IMR-90 (cell line): ENCODE measurements around the gene C10orf90.

Experiments
- CHD1 ChIP-seq: IDR thresholded peaks from 2 replicates; pipeline ENCODE4 v1.6.1; 2012; ENCODE audit warnings: low read depth, low read length, improper control_type of control experiment
- FOS ChIP-seq: fragments of 150-350 bp; IDR thresholded peaks from 2 replicates; pipeline ENCODE4 v1.6.1; 2016; ENCODE audit warnings: low read depth, low read length
- MXI1 ChIP-seq: IDR thresholded peaks from 2 replicates; pipeline ENCODE4 v1.6.1; 2012; ENCODE audit warnings: low read depth, mild to moderate bottlenecking, low read length, moderate library complexity, borderline replicate concordance
- RAD21 ChIP-seq: IDR thresholded peaks from 2 replicates; pipeline ENCODE4 v1.6.1; 2012; ENCODE audit warnings: low read length, improper control_type of control experiment
- RCOR1 ChIP-seq: IDR thresholded peaks from 2 replicates; pipeline ENCODE4 v1.6.1; 2012; ENCODE audit warnings: mild to moderate bottlenecking, low read length, improper control_type of control experiment; ENCODE audit not compliant: insufficient replicate concordance
- TF ChIP-seq, protein P1 (sequence below): conservative IDR thresholded peaks from 2 replicates; pipeline ENCODE4 v1.5.1; 2012; ENCODE audit warnings: mild to moderate bottlenecking, low read depth, low read length, improper control_type of control experiment
- TF ChIP-seq, protein P2 (sequence below): fragments of 150-350 bp; IDR thresholded peaks from 2 replicates; pipeline ENCODE4 v1.6.1; 2016; ENCODE audit warnings: low read depth, mild to moderate bottlenecking, low read length, moderate library complexity, borderline replicate concordance

- TF ChIP-seq, protein P1, sequence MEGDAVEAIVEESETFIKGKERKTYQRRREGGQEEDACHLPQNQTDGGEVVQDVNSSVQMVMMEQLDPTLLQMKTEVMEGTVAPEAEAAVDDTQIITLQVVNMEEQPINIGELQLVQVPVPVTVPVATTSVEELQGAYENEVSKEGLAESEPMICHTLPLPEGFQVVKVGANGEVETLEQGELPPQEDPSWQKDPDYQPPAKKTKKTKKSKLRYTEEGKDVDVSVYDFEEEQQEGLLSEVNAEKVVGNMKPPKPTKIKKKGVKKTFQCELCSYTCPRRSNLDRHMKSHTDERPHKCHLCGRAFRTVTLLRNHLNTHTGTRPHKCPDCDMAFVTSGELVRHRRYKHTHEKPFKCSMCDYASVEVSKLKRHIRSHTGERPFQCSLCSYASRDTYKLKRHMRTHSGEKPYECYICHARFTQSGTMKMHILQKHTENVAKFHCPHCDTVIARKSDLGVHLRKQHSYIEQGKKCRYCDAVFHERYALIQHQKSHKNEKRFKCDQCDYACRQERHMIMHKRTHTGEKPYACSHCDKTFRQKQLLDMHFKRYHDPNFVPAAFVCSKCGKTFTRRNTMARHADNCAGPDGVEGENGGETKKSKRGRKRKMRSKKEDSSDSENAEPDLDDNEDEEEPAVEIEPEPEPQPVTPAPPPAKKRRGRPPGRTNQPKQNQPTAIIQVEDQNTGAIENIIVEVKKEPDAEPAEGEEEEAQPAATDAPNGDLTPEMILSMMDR = no peak
- TF ChIP-seq RCOR1 (no peak), MXI1 (no peak), CHD1 (no peak), RAD21 (no peak), FOS (no peak)
- TF ChIP-seq, protein P2, sequence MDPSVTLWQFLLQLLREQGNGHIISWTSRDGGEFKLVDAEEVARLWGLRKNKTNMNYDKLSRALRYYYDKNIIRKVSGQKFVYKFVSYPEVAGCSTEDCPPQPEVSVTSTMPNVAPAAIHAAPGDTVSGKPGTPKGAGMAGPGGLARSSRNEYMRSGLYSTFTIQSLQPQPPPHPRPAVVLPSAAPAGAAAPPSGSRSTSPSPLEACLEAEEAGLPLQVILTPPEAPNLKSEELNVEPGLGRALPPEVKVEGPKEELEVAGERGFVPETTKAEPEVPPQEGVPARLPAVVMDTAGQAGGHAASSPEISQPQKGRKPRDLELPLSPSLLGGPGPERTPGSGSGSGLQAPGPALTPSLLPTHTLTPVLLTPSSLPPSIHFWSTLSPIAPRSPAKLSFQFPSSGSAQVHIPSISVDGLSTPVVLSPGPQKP = no peak
These were observed 147.4 kb downstream of the C10orf90 start for GRCh38 chr10:126523071-126523470.
